HepG2 (cell line): ENCODE results near the gene ARHGAP45.

ENCODE experiments used
- E2F5 ChIP-seq: sonication (generic); formaldehyde crosslinking; conservative IDR thresholded peaks from 2 replicates; pipeline ENCODE4 v1.4.0; 2020; ENCODE audit warnings: missing genetic modification reagents
- IKZF4 ChIP-seq: sonication (generic); formaldehyde crosslinking; IDR thresholded peaks from 2 replicates; pipeline ENCODE4 v1.5.1; 2020; ENCODE audit warnings: borderline replicate concordance, mild to moderate bottlenecking, low read depth, missing genetic modification reagents; ENCODE audit errors: not compliant biosample characterization
- KAT7 ChIP-seq: IDR thresholded peaks from 2 replicates; pipeline ENCODE4 v1.6.1; 2018; ENCODE audit warnings: borderline replicate concordance, missing compliant biosample characterization
- POLR2G ChIP-seq: fragments of 200-400 bp; formaldehyde crosslinking; IDR thresholded peaks from 2 replicates; pipeline ENCODE4 v1.6.1; 2018; ENCODE audit warnings: mild to moderate bottlenecking, low read depth, low read length, moderate library complexity
- REL ChIP-seq: sonication (generic); formaldehyde crosslinking; conservative IDR thresholded peaks from 2 replicates; pipeline ENCODE4 v1.8.0; 2022; ENCODE audit warnings: mild to moderate bottlenecking, missing genetic modification reagents, moderate library complexity
- SETDB1 ChIP-seq: sonication (generic); formaldehyde crosslinking; IDR thresholded peaks from 2 replicates; pipeline ENCODE4 v1.5.1; 2020; ENCODE audit warnings: missing genetic modification reagents, mild to moderate bottlenecking, borderline replicate concordance
- SNAPC2 ChIP-seq: sonication (generic); formaldehyde crosslinking; IDR thresholded peaks from 2 replicates; pipeline ENCODE4 v1.8.1; 2022; ENCODE audit warnings: mild to moderate bottlenecking, missing genetic modification reagents
- SRF ChIP-seq: IDR thresholded peaks from 2 replicates; pipeline ENCODE4 v1.6.1; 2011; ENCODE audit warnings: mild to moderate bottlenecking, low read depth, low read length, moderate library complexity
- TAF1 ChIP-seq: sonication (generic); formaldehyde crosslinking; IDR thresholded peaks from 2 replicates; pipeline ENCODE4 v1.4.0; 2020; ENCODE audit warnings: missing genetic modification reagents
- YEATS4 ChIP-seq: sonication (generic); formaldehyde crosslinking; IDR thresholded peaks from 2 replicates; pipeline ENCODE4 v1.4.0; 2020; ENCODE audit warnings: missing genetic modification reagents, borderline replicate concordance
- ZBTB21 ChIP-seq: sonication (generic); formaldehyde crosslinking; IDR thresholded peaks from 2 replicates; pipeline ENCODE4 v1.4.0; 2020; ENCODE audit warnings: missing genetic modification reagents
- ZNF513 ChIP-seq: sonication (generic); formaldehyde crosslinking; conservative IDR thresholded peaks from 2 replicates; pipeline ENCODE4 v1.5.0; 2020; ENCODE audit warnings: missing genetic modification reagents
- ZNF609 ChIP-seq: sonication (generic); formaldehyde crosslinking; IDR thresholded peaks from 2 replicates; pipeline ENCODE4 v1.4.0; 2020; ENCODE audit warnings: mild to moderate bottlenecking, missing genetic modification reagents, borderline replicate concordance
- ZNF773 ChIP-seq: sonication (generic); formaldehyde crosslinking; IDR thresholded peaks from 2 replicates; pipeline ENCODE4 v1.4.0; 2020; ENCODE audit warnings: missing genetic modification reagents, borderline replicate concordance

- no peak for TF ChIP-seq SRF
- TF ChIP-seq ZBTB21 (CRISPR knock-in tag): no peak
- TF ChIP-seq KAT7 (CRISPR knock-in tag): no peak
- TF ChIP-seq SNAPC2 (CRISPR knock-in tag): no peak
- no peak for TF ChIP-seq YEATS4 (CRISPR knock-in tag)
- no peak for TF ChIP-seq ZNF513 (CRISPR knock-in tag)
- no peak for TF ChIP-seq E2F5 (CRISPR knock-in tag)
- TF ChIP-seq POLR2G: no peak
- no peak for TF ChIP-seq REL (CRISPR knock-in tag)
- no peak for TF ChIP-seq SETDB1
- TF ChIP-seq TAF1 (CRISPR knock-in tag): no peak
- TF ChIP-seq ZNF773: no peak
- TF ChIP-seq IKZF4 (CRISPR knock-in tag): no peak
- no peak for TF ChIP-seq ZNF609 (CRISPR knock-in tag)
These were observed 56.0 kb downstream of the ARHGAP45 start for GRCh38 chr19:1122972-1123363.
